GM19043 (cell line): Measurements from ENCODE around the gene CNTN4.
"Not testable (repeated sequence)": the region's sequence is repeated elsewhere in the genome, so short reads cannot be mapped to it uniquely, and the experiment has no call there.

ENCODE experiments used
- ATAC-seq: cut with Tn5 transposase; IDR thresholded peaks from one replicate; pipeline ENCODE4 v1.9.1; 2021; ENCODE audit warnings: low read depth; ENCODE audit not compliant: unreplicated experiment

CNTN4 gene

DNA sequence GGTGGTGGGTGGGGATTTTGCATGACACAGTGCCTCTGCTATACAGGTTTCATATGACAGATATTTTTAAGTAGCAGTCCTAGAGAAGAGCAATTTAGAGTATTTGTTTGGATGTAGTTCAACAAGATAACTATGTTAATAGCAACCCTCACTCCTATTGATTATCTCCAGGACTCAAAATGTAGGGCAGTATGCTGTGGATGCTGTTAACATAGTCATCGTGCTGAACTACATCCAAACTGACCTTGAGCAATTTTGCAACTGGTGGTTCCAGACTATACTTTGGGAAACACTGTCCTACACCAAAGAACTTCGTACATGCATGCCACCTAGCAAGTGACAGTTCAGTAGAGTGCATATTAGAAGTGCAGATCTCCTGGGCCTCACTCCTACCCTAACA, 893.9 kb downstream of the CNTN4 start:
- ATAC-seq, result no peak

DNA sequence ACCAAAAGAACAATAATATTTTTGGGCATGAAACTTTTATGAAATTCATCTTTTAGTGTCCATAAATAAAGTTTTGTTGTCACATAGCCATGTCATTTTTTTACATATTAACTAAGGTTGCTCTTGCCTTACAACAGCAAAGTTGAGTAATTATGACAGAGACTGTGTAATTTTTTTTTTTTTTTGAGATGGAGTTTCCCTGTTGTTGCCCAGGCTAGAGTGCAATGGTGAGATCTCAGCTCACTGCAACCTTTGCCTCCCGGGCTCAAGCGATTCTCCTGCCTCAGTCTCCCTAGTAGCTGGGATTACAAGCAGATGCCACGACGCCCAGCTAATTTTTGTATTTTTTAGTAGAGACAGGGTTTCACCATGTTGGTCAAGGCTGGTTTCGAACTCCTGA, 894.5 kb downstream of the CNTN4 start:
- ATAC-seq, result not testable (repeated sequence)

DNA sequence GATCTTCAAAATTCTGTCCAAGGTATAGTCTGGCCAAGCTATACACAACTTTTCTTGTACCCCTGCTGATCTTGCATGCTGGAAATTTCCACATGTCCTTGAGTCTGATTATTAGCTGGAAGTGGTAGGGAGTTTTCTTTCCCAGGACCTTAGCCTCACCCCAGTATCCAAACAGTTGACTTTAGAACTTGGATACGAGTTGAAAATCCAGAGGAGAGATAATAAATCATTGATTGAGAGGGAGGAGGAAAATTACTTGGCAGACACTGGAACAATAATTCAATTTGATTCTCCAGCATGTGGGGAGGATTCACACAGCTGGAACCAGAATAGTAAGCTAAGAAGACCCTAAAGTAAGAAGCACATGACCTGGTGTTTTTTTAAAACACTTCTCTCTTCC, 895.1 kb downstream of the CNTN4 start:
- no peak for ATAC-seq

DNA sequence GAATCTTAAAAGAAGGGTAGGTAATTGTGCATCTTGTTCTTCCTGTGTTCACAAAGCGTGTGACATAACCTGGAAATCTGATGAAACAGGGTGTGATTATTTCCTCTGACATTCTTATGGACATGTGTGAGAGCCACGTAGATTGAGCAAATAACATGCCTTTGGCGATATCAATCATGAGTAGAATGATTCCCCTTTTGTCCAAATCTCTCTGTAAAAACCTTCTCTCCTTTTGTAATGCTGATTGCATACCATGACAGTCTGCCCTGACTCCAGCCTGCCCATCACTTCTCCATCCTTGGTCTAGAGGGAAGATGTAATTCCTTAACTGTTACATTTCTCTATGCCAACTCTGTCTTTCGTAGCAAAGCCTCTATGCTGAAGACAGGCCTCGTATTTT, 896.5 kb downstream of the CNTN4 start:
- ATAC-seq, result no peak

DNA sequence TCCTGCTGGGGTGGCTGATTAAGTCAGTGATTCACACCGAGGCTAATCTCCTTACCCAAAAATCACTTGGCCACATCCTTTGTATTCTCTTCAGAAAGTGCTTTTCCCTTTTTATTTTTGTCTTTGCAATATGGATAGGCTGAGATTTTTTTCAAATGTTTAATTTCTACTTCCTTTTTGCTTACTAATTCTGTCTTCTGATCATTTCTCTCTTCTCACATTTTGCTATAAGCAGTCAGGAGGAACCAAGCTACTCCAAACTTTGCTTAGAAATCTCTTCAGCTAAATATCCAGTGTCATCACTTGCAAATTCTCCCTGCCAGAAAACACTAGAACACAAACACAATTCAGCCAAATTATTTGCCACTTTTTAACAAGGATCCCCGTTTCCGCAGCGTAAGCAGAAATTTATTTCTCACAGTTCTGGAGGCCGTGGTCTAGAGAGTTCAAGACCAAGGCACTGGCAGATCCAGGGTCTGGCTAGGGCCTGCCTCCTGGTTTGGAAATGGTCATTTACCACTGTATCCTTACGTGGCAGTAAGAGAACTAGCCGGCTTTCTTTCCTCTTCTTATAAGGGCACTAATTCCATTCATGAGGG, 906.6 kb downstream of the CNTN4 start:
- no peak for ATAC-seq

DNA sequence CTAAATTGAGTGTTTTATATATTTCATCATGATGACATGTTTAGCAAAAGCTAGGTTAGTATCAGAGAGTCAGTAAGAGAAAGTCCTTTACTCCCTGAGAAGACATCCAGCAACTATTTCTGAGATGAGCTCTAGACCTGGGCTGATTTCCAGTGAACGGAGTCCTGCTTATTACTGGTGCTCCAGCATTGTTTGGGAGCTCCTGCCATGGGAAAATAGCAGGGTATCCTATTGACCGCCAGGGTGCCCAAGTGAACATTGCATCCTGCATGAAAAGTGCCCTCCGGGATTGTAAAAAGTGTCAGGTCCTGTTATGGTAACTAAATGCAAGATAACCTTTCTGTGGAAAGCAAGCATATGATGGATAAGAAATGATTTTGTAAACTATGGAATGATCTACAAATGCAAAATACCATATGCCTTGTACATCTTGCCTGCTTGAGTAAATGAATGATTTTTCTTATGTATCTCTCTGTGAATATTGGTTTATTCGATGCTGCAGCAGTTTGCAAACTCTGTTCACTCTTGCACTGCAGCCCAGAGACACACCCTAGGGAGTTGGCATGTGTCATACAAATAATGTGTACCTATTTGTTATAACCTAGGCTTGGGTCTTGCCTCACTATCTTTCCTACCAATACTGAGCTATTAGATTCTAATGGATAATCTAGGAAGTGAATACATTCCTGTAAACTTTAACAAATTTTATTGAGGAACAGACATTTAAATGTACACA, 914.8 kb downstream of the CNTN4 start:
- ATAC-seq, result no peak

DNA sequence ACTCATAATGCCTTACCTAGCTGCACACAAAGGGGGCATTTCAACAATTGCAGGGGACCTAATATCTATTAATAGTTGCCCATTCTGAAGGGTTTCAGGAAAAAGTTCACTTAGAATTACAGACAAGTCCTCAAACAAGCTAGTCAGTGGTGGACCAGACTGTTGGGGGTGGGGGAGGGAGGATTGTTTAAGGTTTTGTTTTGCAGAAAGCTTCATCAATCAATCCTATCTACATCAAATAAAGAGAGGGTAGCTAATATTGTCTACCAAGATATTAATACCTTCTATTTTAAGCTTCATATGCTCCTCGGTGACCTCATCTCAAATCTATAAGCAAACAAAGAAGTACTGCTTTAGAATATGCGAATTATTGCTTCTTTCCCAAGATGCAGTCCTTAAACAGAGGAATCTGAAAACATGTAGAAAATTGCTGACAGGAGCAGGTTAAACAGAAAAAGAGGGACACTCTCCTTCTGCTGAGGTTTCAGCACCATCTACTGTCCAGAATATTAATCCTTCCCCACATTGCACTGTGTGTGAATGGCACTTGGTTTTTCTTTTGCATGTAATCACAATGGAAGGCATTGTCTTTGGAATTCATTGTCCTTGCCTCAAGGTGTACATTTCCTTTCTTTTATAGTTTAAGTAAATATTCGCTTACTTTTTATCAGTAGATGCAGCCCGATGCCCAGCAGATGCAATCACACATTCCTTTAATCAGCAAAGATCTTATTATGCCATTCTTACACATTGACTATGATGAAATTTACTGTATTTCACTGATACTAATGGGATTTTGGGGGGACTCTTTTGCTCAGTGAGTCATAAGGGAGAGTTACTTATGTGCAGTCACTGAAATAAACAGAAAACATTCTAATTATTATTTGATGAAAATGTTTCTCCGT, 916.8 kb downstream of the CNTN4 start:
- no peak for ATAC-seq

DNA sequence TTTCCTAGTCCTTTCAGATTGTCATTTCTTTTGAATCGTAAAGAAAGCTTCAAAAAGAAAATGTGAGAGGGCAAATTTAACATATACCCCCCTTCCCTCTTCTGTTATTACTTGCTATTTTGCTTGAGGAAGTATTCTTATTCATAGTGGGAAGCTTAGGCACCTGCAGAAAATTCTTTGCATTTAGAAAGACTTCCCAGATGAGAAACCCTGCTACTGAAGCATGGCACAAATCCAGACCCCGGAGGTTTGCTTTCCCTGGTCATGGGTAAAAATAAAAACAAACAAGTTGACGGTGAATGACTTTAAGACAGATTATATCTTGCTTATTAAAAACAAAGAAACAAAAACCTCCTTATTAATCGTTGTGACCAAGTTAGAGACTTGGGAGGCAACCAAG, 917.6 kb downstream of the CNTN4 start:
- ATAC-seq, result no peak

DNA sequence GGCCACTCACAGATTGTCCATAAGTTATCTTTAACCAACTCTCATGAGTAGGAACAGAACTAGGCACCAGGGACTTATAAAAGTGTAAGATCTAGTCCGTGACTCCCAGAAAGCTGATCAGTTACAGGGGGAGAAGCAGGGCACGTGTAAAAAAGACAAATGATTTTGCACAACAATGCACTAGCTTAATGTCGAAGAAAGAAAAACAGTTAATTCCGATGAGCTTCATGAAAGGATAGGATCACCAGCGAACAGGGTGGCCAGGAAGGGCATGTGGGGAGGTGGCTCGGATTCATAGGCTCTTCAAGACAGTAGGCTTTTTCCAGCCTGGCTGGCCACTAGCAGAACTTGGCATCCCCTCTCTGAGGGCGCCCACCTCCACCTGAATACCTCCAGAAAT, 921.5 kb downstream of the CNTN4 start:
- ATAC-seq, result no peak

DNA sequence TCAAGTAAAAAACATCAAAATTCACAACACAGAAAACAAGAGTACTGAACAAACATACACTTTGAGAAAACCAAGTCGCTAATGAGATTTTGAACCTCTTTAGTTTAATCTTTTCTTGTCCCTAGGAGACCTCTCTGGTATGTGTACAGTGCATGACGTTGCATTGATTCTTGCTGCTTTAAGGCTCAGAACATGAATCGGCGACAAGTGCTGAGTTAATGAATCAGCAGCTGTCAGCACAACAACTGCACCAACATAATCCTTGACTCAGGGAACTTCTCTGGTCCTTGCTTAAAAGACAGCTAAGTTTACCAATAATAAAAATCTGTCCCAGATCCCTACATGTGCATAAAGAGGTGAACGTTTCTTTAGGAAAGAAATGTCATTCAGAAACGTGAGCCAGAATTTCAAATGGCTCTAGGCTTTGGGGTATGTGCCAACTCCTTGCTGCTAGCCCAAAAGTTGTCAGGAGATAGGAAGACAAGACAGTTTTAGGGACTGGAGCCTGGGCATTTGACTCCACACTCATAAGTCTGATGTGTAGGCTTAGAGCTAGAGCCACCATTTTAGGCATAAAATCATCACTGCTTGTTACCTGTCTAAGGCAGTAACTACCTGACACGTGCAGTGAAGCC, 924.6 kb downstream of the CNTN4 start:
- ATAC-seq, result no peak

DNA sequence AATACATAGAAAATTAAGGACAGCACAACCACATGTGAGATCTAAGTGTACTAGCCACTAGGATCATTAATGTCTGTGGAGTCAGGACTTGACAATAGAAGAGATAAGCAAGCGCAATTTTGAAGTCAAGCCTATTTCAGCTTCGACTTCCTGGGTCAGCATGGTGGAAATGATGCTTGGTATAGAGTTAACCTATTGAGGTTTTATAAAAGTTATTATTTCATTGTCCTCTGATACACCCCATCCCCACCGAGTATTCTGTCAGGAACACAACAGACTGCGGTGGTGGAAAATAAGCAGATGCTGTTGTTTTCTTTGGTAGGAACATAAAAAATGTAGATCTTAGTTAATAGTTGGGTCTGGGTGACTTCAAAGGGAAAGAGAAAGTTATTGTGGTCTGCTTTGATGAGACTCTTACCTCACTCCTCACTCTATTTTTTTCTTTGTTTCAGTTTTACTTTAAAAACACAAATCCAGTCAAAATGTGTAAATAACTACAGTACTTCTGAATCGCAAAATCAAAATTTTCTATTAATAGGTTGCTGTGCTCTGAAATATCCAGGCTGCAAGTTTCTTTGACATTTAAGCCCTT, 929.4 kb downstream of the CNTN4 start:
- peak; percentile 95 for ATAC-seq

DNA sequence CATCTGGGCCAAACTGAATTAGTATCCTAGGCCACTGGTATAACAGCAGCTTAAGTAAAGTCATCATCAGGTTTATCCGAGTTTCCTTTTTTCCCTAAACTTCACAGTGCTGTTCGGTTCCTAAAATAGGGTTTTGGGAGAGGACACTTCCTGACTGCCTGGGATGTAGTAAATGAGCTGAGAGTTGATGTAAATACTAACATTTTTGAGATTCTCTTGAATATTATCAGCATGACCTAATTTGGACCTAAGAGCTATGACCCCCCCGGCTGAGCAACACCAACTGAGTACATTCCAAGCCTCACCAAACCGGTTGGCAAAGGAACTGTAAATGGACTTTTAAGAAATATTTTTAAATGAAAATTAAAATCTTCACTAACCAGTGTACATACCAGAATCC, 932.7 kb downstream of the CNTN4 start:
- ATAC-seq, result no peak

DNA sequence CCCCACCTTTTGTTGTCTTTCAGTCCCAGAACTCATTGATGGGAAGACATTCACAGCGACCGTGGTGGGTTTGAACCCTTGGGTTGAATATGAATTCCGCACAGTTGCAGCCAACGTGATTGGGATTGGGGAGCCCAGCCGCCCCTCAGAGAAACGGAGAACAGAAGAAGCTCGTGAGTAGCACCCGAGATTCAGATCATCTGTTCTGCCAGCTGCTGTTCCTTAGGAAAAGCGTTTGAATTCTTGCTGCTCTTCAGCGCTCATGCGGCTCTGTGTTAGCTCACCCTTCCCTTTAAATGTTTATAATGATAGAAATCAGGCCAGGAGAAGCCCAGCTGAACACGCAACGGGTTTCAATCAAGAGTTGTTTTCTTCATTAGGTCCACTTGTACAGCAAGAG, 938.5 kb downstream of the CNTN4 start:
- no peak for ATAC-seq

DNA sequence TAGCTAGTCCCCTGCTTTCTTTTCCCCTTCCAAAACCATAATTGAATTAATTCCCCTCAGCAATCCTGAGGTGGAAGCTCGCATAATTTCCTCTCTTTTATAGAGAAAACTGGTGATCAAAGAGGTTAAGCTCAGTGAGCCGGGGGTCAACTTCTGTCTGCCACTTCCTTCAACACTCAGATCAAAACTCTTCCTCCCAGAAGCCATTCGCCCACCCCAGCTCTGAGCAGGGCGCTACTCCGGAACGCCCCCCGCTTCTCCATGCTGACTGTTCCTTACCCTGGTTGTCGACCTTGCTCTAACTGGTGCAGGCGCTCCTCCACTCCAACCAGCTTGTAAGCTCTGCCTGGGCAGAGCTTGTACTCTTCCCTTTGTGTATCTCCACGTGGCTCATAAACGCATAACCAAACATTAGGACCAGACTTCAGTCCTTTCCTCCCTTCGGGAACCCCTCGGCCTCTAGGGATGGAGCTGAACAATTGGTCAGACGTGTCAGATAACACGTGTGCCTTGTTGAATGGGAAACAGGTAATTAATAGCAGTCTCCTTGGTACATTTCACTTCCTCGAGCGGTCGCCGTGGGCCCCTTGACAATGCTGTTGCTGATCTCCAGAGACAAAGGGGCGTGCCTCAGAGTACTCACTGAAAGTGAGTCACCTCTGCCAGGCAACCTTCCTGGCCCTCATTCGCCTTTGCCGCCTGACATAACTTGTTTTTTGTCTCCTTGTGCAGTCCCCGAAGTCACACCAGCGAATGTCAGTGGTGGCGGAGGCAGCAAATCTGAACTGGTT, 939.7 kb downstream of the CNTN4 start:
- ATAC-seq, result no peak

DNA sequence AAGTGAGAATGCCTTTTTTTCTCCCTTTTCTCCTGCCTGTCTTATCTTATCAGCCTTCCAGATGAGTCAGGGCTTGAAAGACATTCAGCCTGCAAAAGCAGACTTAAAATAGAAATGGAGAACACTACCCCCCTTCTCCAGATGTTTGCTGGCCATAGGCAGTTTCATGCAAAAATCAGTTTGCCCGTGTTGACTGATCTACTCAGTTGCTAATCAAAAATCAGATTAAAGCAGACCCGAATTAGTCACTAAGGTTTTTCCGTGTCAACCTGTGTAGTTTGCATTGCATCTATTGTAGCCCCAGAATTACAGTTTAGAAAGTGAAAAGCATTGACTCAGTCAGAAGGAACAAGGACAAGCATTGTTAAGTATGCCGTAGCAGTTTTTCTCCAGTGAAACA, 955.3 kb downstream of the CNTN4 start:
- no peak for ATAC-seq

DNA sequence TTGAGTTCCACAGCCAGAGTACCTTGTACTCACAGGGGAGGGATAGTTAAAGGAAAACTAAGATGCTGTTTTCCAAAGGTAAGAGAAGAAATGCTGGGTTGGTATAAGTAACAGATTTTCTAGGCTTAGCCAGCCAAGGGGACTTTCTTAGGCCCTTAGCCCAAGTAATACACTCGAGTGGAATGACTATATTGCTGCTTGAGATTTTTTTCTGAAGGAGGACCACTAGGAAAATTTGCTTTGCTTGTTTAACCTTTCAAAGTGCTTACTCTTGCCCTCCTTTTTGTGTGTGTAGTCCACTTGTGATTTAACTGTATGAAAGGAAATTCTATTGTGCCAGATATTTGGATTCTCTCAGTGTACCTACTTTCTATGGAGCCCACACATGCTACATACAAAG, 961.0 kb downstream of the CNTN4 start:
- no peak for ATAC-seq

DNA sequence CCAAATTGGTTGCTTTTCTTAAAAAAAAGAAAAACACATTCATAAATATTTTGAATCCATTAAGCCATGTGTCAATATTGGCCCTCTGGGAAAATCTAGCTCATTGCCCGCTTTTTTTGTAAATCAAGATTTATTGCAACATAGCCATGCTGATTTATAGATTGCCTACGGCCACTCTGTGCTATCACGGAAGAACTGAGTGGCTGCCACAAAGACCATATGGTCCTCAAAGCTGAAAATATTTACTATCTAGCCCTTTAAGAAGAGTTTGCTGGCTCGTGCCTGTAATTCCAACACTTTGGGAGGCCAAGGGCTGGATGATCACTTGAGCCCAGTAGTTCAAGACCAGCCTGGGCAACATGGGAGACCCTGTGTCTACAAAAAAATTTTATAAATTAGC, 965.6 kb downstream of the CNTN4 start:
- ATAC-seq, result no peak

DNA sequence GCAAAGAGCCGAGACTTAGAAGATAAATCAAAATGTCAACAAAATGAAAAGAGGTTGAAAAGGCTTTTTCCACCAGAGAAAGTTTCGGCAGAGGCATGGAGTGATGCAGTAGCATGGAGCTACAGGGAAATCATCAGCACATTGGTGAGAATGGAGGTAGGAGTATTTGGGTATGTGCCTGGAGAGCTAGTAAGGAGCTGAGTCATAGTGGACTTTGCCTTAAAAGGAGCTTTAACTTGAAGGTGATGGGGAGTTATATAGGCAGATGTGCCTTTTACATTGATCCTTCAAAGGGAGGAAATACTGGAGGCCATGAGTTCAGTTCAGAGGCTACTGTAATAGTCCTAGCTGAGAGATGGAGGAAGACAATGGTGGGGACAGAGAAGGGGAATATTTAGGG, 967.2 kb downstream of the CNTN4 start:
- ATAC-seq, result no peak

DNA sequence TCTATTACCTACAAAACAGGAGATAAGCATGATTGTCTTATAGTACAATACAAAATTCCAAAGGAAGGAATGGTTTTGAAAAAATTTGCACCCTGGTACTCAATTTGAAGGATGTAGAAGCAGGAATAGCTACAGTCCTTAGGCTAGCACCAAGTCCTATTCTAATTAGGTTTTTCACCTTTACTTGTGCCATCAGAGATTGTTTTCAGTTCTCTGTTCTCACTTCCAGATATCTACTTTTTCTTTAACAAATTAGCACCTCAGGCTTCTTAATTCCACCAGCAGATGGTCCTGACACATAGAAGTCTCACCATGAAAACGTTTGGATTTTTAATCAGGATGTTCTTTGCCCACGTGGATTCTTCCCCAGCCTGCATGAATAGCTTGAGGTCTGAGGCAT, 967.7 kb downstream of the CNTN4 start:
- peak; percentile 72 for ATAC-seq

DNA sequence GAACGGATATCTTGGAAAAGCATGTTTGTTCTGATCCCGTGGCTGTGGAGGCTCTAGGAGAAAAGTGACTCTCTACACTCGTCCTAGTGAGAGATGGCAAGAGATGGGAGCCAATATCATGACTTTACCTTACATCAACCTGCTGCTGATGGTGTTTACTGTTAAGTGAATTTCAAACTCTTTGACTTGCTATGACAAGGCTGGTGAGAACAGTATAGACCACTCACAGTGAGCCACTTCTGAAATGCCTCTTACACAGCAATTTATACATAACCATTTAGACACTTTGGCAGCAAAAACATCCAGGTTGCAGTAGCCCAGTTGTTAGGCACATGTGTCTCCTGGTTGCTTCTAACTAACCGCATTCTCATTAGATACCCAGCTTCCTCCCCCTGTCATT, 968.2 kb downstream of the CNTN4 start:
- ATAC-seq, result no peak
